NCI-H2196 (cell line): ENCODE measurements around the gene TPRG1L.

Experiments used
- DNase-seq: peaks from one replicate; lab custom pipeline; 2025; ENCODE audit not compliant: unreplicated experiment; lab: John Stamatoyannopoulos, UW

The TPRG1L gene

DNA sequence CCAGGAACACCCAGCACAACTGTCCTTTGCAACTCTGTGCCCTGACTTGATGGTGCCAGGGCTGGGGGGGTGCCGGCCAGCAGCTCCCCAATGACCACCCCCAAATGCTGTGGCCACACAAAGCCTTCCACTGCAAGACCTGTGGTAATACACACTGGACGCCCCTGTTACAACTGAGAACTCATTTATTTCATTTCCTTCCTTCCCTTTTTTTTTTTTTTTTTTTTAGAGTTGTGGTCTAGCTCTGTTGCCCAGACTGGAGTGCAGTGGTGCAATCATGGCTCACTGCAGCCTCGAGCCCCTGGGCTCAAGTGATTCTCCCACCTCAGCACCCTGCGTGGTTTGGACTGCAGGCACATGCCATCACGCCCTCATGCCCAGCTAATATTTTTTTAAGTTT lies 52.7 kb downstream of the TPRG1L start:
- no peak for DNase-seq

- no peak for DNase-seq
Observed at GRCh38 chr1:3678361-3679097, 53.7 kb downstream of the TPRG1L start.

DNA sequence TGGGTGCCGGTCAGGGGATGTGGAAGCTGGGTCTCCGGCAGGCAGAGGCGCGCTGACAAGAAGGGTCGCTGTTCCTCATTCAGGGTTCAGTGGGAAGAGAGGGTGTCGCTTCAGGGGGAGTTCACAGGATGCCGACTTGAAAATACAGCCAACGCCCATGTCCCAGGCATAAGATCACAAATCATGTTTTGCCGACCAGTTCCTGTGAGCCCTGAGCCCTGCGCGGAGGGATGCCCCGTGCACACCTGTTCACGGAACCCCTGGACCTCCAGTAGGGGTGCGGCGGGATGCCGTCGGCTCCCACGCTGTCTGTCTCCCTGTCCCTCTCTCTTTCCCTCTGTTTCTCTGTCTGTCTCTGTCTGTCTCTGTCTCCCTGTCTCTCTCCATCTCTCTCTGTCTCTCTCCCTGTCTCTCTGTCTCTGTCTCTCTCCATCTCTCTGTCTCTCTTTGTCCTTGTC lies 54.3 kb downstream of the TPRG1L start:
- DNase-seq, result no peak
